Gastrocnemius medialis (tissue), 4 donors: ENCODE measurements around the gene WDR26. TPM values are rescaled to one million over a fixed set of nuclear protein-coding genes. Genes with fewer than 3 reads are reported as not detected.

ENCODE experiments used
- ATAC-seq, 2 donors: fragments of 150-250 bp; one replicate each; pipeline ENCODE4 v1.9.1; 2016
- DNase-seq, 2 donors: peaks; one replicate each; pipeline ENCODE4 v3.0.0-alpha.2; 2019
- H3K27ac ChIP-seq, 4 donors: fragments of 200-600 bp; sonication (generic); 1 replicate in 1 of 4; 2 replicates in 3 of 4; pipeline ENCODE4 v1.5.1; 2016 to 2018; ENCODE audit warnings: mild to moderate bottlenecking in 2 of 4, moderate library complexity in 1 of 4
- H3K27me3 ChIP-seq, 3 donors: fragments of 200-600 bp; sonication (generic) in 2 of 3; 1 replicate in 1 of 3; 2 replicates in 2 of 3; pipeline versions ENCODE4 v1.5.1 to v1.6.0; 2016 to 2019; ENCODE audit warnings: mild to moderate bottlenecking in 1 of 3, moderate library complexity in 1 of 3
- H3K36me3 ChIP-seq, 2 donors: fragments of 200-600 bp; sonication (generic) in 1 of 2; one replicate each; pipeline ENCODE4 v1.5.1; 2017 to 2018
- H3K4me1 ChIP-seq, 2 donors: fragments of 200-600 bp; sonication (generic) in 1 of 2; one replicate each; pipeline ENCODE4 v1.5.1; 2016 to 2017; ENCODE audit warnings: mild to moderate bottlenecking in 2 of 2
- H3K4me3 ChIP-seq, 4 donors: fragments of 200-600 bp; sonication (generic) in 3 of 4; 1 replicate in 1 of 4; 2 replicates in 3 of 4; pipeline ENCODE4 v1.5.1; 2016 to 2019; ENCODE audit warnings: mild to moderate bottlenecking in 2 of 4
- H3K9me3 ChIP-seq, 3 donors: fragments of 200-600 bp; sonication (generic) in 2 of 3; 1 replicate in 1 of 3; 2 replicates in 2 of 3; pipeline ENCODE4 v1.5.1; 2016 to 2019
- CTCF ChIP-seq, 5 experiments: fragments of 450-650 bp in 3 of 5; fragments of 200-600 bp in 2 of 5; sonication (generic) in 2 of 5; IDR thresholded peaks in 4 of 5; conservative IDR thresholded peaks in 1 of 5; 1 replicate in 4 of 5; 2 replicates in 1 of 5; pipeline ENCODE4 v1.5.1; 2016 to 2019; ENCODE audit warnings: antibody characterized with exemption in 5 of 5, mild to moderate bottlenecking in 3 of 5, moderate library complexity in 3 of 5
- POLR2A ChIP-seq, 2 donors: fragments of 450-650 bp; IDR thresholded peaks; one replicate each; pipeline ENCODE4 v1.6.1; 2017; ENCODE audit warnings: antibody characterized with exemption in 2 of 2, mild to moderate bottlenecking in 2 of 2, moderate library complexity in 2 of 2
- in situ Hi-C, 4 donors: fragments of 200-750 bp; cut with MboI; loops; one replicate each; pipeline versions ENCODE4 v1.15.0 to v1.8.0; 2017; ENCODE audit warnings: low sequenced_read_pairs in 4 of 4
- intact Hi-C: fragments of 100-400 bp; cut with DNase I; formaldehyde crosslinking; loops from one replicate; pipeline ENCODE4 v1.15.1; 2023; ENCODE audit warnings: low total_unique reads
- total RNA-seq, 4 donors: library from RNA; depleted of rRNA; stranded (reverse); fragments of >200 nt; gene quantifications; one replicate each; pipeline versions ENCODE4 v1.1.0 to v1.2.3, GENCODE V29; 2016

Gene WDR26
- total RNA-seq, 4 donors from 2014 or later: 62.1 to 86.5 (median 74.0) TPM

- no peak for ATAC-seq
- H3K27ac ChIP-seq: no peak overlapping the region
- DNase-seq: no peak
- in situ Hi-C loops (no loop called here), intact Hi-C loops (loop anchor here (5.0 kb wide), 1 partner anchor 50 kb away; the partner anchor contains the start of gene WDR26)
- no peak overlapping the region for H3K4me3 ChIP-seq
- H3K9me3 ChIP-seq: no peaks in the 10 kb centered on the region
- TF ChIP-seq CTCF (IDR thresholded peaks at IDR 0.05 in 4 of 5, conservative IDR thresholded peaks at IDR 0.05 in 1 of 5) (no peak), POLR2A (IDR thresholded peaks at IDR 0.05) (no peak)
- no peaks in the 10 kb centered on the region for H3K27me3 ChIP-seq
- H3K4me1 ChIP-seq: peaks cover 11 to 12% of the 10 kb centered on the region in 2 donors
- H3K36me3 ChIP-seq: peaks cover 0 to 23% of the 10 kb centered on the region in 2 donors
These were observed 52.6 kb downstream of the WDR26 start for GRCh38 chr1:224381880-224382548.

GRCh38 chr1:224380003-224380402 lies 54.6 kb downstream of the WDR26 start:
- Histone ChIP-seq H3K36me3 (peaks cover 0 to 10% of the 10 kb centered on the region in 2 donors), H3K27ac (peak overlapping the region in 2 of 4 donors; percentile 44 to 69)
- intact Hi-C loops: loop anchor here (5.0 kb wide), 1 partner anchor 52 kb away; the partner anchor contains the start of gene WDR26

GRCh38 chr1:224378855-224379631 lies 55.6 kb downstream of the WDR26 start:
- H3K27ac ChIP-seq: peak overlapping the region; percentile 30 to 69 (median 44)
- no peak for ATAC-seq
- TF ChIP-seq CTCF (IDR thresholded peaks at IDR 0.05 in 4 of 5, conservative IDR thresholded peaks at IDR 0.05 in 1 of 5) (no peak), POLR2A (IDR thresholded peaks at IDR 0.05) (no peak)
- no peak overlapping the region for H3K4me3 ChIP-seq
- DNase-seq: no peak
- H3K4me1 ChIP-seq: peaks cover 19 to 28% of the 10 kb centered on the region in 2 donors
- in situ Hi-C loops: no loop called here
- H3K36me3 ChIP-seq: peaks cover 0 to 10% of the 10 kb centered on the region in 2 donors
- H3K27me3 ChIP-seq: no peaks in the 10 kb centered on the region
- intact Hi-C loops: no loop called here
- no peaks in the 10 kb centered on the region for H3K9me3 ChIP-seq

More at GRCh38 chr1:224380003-224380402, 54.6 kb downstream of the WDR26 start:
- in situ Hi-C loops: no loop called here
- Histone ChIP-seq H3K27me3 (no peaks in the 10 kb centered on the region), H3K4me1 (peaks cover 19 to 28% of the 10 kb centered on the region in 2 donors), H3K9me3 (no peaks in the 10 kb centered on the region), H3K4me3 (no peak overlapping the region)
- DNase-seq: no peak
- no peak for ATAC-seq
- TF ChIP-seq CTCF (IDR thresholded peaks at IDR 0.05 in 4 of 5, conservative IDR thresholded peaks at IDR 0.05 in 1 of 5) (no peak), POLR2A (IDR thresholded peaks at IDR 0.05) (no peak)

- no peaks in the 10 kb centered on the region for H3K27me3 ChIP-seq
- peak; percentile 29 to 45 for DNase-seq
- ATAC-seq: peak; percentile 85 to 86
- H3K27ac ChIP-seq: peak overlapping the region; percentile 74 to 88 (median 82)
- peak overlapping the region in 1 of 4 donors; percentile 22 for H3K4me3 ChIP-seq
- in situ Hi-C loops: no loop called here
- peaks cover 19 to 28% of the 10 kb centered on the region in 2 donors for H3K4me1 ChIP-seq
- peaks cover 0 to 16% of the 10 kb centered on the region in 2 donors for H3K36me3 ChIP-seq
- no peaks in the 10 kb centered on the region for H3K9me3 ChIP-seq
- TF ChIP-seq POLR2A (IDR thresholded peaks at IDR 0.05): no peak
- no peak for TF ChIP-seq CTCF (IDR thresholded peaks at IDR 0.05 in 4 of 5, conservative IDR thresholded peaks at IDR 0.05 in 1 of 5)
- intact Hi-C loops: no loop called here
These were observed 57.0 kb downstream of the WDR26 start for GRCh38 chr1:224377676-224378006.
